HepG2 (cell line): Measurements from ENCODE around the gene KDELR3. TPM values are rescaled to one million over a fixed set of nuclear protein-coding genes. Genes with fewer than 3 reads are reported as not detected.

ENCODE experiments used
- MTA3 ChIP-seq: sonication (generic); formaldehyde crosslinking; IDR thresholded peaks from 2 replicates; pipeline ENCODE4 v1.4.0; 2020; ENCODE audit warnings: missing genetic modification reagents
- NFYC ChIP-seq: IDR thresholded peaks from 2 replicates; pipeline ENCODE4 v1.6.1; 2016; ENCODE audit warnings: missing genetic modification reagents, missing compliant biosample characterization
- NR2C2 ChIP-seq: sonication (generic); formaldehyde crosslinking; IDR thresholded peaks from 2 replicates; pipeline ENCODE4 v1.4.0; 2020; ENCODE audit warnings: missing genetic modification reagents, mild to moderate bottlenecking, moderate library complexity, borderline replicate concordance
- RARA ChIP-seq: IDR thresholded peaks from 2 replicates; pipeline ENCODE4 v1.6.1; 2016; ENCODE audit warnings: missing genetic modification reagents, missing compliant biosample characterization
- RFXANK ChIP-seq: IDR thresholded peaks from 2 replicates; pipeline ENCODE4 v1.6.1; 2016
- SKI ChIP-seq: fragments of 450-650 bp; IDR thresholded peaks from one replicate; pipeline ENCODE4 v1.6.1; 2018; ENCODE audit warnings: mild to moderate bottlenecking; ENCODE audit not compliant: partially characterized antibody
- TAF15 ChIP-seq: fragments of 200-400 bp; formaldehyde crosslinking; IDR thresholded peaks from one replicate; pipeline ENCODE4 v1.6.1; 2018; ENCODE audit warnings: mild to moderate bottlenecking, low read depth, low read length; ENCODE audit not compliant: poor library complexity, severe bottlenecking
- ZNF468 ChIP-seq: sonication (generic); formaldehyde crosslinking; IDR thresholded peaks from 2 replicates; pipeline ENCODE4 v1.8.0; 2022; ENCODE audit warnings: mild to moderate bottlenecking, moderate library complexity, missing genetic modification reagents
- polyA plus RNA-seq, 8 experiments: library from polyadenylated mRNA; depleted of rRNA in 3 of 8; stranded (reverse) in 7 of 8; unstranded in 1 of 8; fragments of >200 nt; fragmentation: Illumina TruSeq in 4 of 8; extraction: Trizol in 4 of 8; gene quantifications; 2 replicates each; pipeline versions ENCODE4 v1.2.1 to v1.2.3, GENCODE V29; 2011 to 2016; ENCODE audit warnings: low read depth in 4 of 8, missing spikeins in 1 of 8, mixed read lengths in 1 of 8; ENCODE audit not compliant: insufficient read depth in 1 of 8
- total RNA-seq, 5 experiments: library from RNA; depleted of rRNA; stranded (reverse); fragments of >200 nt; fragmentation: Illumina TruSeq; extraction: Trizol; gene quantifications; 2 replicates each; pipeline ENCODE4 v1.2.3, GENCODE V29; 2016; ENCODE audit warnings: low read depth in 1 of 5
- TF ChIP-seq, protein P1 (sequence below): IDR thresholded peaks from 2 replicates; pipeline ENCODE4 v1.6.1; 2012; ENCODE audit warnings: inconsistent platforms
- TF ChIP-seq, protein P2 (sequence below): sonication (generic); formaldehyde crosslinking; IDR thresholded peaks from 2 replicates; pipeline ENCODE4 v1.5.1; 2020; ENCODE audit warnings: mild to moderate bottlenecking, missing genetic modification reagents, borderline replicate concordance

The KDELR3 gene
- total and polyA plus RNA-seq, 2 of the 13 experiments (the other 11 are each of a cell fraction or from before 2014, with no cell fraction given), result 24.2 to 65.7 TPM

DNA sequence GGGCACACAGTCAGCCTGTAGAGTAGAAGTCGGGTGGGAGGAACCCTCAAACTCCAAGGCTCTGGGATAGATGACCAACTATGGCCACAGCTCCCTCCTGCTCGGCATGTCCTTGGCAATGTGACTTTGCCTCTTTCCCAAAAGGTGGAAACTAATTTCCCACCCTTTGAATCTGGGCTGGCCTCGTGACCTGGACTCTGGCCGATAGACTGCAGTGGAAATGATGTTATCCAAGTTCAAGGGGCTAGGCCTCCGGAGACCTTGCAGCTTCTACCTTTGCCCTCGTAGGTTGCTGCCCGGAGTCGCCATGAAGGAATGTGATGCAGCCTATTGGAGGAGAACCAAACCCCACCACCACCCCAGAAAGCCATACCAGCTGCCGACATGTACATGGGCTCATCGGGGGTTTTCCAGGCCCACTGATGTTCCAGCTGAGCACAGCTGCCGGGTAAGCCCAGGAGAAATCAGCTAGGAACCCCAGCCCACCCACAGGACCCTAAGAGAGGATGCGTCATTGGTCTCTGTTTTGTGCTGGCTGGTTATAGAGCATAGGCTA is 43.3 kb upstream of the KDELR3 start (continued):
- peak; percentile 66 for TF ChIP-seq RARA (CRISPR knock-in tag)
- TF ChIP-seq RFXANK (CRISPR knock-in tag), result no peak
- TF ChIP-seq, protein P1, sequence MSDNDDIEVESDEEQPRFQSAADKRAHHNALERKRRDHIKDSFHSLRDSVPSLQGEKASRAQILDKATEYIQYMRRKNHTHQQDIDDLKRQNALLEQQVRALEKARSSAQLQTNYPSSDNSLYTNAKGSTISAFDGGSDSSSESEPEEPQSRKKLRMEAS, result 0 out of 2 replicates have a peak, but pooled peaks have one; percentile 43
- no peak for TF ChIP-seq MTA3 (CRISPR knock-in tag)
- TF ChIP-seq TAF15, result no peak
- TF ChIP-seq NFYC (CRISPR knock-in tag), result no peak
- TF ChIP-seq ZNF468 (CRISPR knock-in tag), result no peak
- TF ChIP-seq NR2C2 (CRISPR knock-in tag), result peak; percentile 49; the same call in 1 of the 2 replicates
- peak; percentile 56 for TF ChIP-seq SKI
- TF ChIP-seq, protein P2, sequence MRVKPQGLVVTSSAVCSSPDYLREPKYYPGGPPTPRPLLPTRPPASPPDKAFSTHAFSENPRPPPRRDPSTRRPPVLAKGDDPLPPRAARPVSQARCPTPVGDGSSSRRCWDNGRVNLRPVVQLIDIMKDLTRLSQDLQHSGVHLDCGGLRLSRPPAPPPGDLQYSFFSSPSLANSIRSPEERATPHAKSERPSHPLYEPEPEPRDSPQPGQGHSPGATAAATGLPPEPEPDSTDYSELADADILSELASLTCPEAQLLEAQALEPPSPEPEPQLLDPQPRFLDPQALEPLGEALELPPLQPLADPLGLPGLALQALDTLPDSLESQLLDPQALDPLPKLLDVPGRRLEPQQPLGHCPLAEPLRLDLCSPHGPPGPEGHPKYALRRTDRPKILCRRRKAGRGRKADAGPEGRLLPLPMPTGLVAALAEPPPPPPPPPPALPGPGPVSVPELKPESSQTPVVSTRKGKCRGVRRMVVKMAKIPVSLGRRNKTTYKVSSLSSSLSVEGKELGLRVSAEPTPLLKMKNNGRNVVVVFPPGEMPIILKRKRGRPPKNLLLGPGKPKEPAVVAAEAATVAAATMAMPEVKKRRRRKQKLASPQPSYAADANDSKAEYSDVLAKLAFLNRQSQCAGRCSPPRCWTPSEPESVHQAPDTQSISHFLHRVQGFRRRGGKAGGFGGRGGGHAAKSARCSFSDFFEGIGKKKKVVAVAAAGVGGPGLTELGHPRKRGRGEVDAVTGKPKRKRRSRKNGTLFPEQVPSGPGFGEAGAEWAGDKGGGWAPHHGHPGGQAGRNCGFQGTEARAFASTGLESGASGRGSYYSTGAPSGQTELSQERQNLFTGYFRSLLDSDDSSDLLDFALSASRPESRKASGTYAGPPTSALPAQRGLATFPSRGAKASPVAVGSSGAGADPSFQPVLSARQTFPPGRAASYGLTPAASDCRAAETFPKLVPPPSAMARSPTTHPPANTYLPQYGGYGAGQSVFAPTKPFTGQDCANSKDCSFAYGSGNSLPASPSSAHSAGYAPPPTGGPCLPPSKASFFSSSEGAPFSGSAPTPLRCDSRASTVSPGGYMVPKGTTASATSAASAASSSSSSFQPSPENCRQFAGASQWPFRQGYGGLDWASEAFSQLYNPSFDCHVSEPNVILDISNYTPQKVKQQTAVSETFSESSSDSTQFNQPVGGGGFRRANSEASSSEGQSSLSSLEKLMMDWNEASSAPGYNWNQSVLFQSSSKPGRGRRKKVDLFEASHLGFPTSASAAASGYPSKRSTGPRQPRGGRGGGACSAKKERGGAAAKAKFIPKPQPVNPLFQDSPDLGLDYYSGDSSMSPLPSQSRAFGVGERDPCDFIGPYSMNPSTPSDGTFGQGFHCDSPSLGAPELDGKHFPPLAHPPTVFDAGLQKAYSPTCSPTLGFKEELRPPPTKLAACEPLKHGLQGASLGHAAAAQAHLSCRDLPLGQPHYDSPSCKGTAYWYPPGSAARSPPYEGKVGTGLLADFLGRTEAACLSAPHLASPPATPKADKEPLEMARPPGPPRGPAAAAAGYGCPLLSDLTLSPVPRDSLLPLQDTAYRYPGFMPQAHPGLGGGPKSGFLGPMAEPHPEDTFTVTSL (CRISPR knock-in tag), result no peak
